PC-9 (cell line): ENCODE data around the gene PRC1. TPM values are rescaled to one million over a fixed set of nuclear protein-coding genes. Genes with fewer than 3 reads are reported as not detected.
A peak's percentile ranks its signal among the peaks of the same experiment; 100 is the strongest.

Source experiments
- BruUV-seq: library from RNA; stranded (reverse); fragments of 400-500 nt; replicated peaks from 2 replicates; lab custom pipeline; 2021; lab: Mats Ljungman, UMichigan
- CTCF ChIA-PET: fragments of 300-600 bp; sonication (Branson Sonifier 250); formaldehyde crosslinking; loops from one replicate; lab custom pipeline; 2022; ENCODE audit warnings: antibody characterized with exemption; lab: Charles Lee
- POLR2A ChIA-PET: fragments of 300-600 bp; sonication (Branson Sonifier 250); formaldehyde crosslinking; loops from one replicate; lab custom pipeline; 2022; ENCODE audit warnings: antibody characterized with exemption; ENCODE audit not compliant: unreplicated experiment; lab: Charles Lee
- DNase-seq, 2 experiments: peaks; one replicate each; pipeline versions ENCODE4 v3.0.0 to v3.0.0-alpha.2; 2015 to 2022; ENCODE audit warnings: mixed read lengths in 1 of 2
- H2AFZ ChIP-seq: fragments of 200-600 bp; sonication (generic); 2 replicates; pipeline ENCODE4 v1.8.1; 2017; ENCODE audit warnings: antibody characterized with exemption
- H3F3A ChIP-seq: fragments of 200-600 bp; sonication (generic); 2 replicates; pipeline ENCODE4 v1.8.1; 2017; ENCODE audit warnings: antibody characterized with exemption, mild to moderate bottlenecking, low read depth; ENCODE audit not compliant: insufficient read depth
- H3K27ac ChIP-seq: fragments of 200-600 bp; sonication (generic); 2 replicates; pipeline ENCODE4 v1.6.1; 2016; ENCODE audit warnings: mixed run types
- H3K27me3 ChIP-seq: fragments of 200-600 bp; sonication (generic); 2 replicates; pipeline ENCODE4 v1.6.1; 2016; ENCODE audit warnings: low read depth, mixed run types; ENCODE audit not compliant: insufficient read depth
- H3K36me3 ChIP-seq: fragments of 200-600 bp; sonication (generic); 2 replicates; pipeline ENCODE4 v1.6.1; 2016; ENCODE audit warnings: low read depth, mixed run types
- H3K4me1 ChIP-seq: fragments of 200-600 bp; sonication (generic); replicated peaks from 2 replicates; pipeline ENCODE4 v1.6.1; 2016; ENCODE audit warnings: mixed run types; ENCODE audit not compliant: insufficient read depth
- H3K4me2 ChIP-seq: fragments of 200-600 bp; sonication (generic); 2 replicates; pipeline ENCODE4 v1.6.1; 2017; ENCODE audit warnings: mixed run types
- H3K4me3 ChIP-seq: fragments of 200-600 bp; sonication (generic); 2 replicates; pipeline ENCODE4 v1.6.1; 2016; ENCODE audit warnings: mixed run types
- H3K79me2 ChIP-seq: fragments of 200-600 bp; sonication (generic); 2 replicates; pipeline ENCODE4 v1.6.1; 2017; ENCODE audit warnings: low read depth, mixed run types
- H3K9me2 ChIP-seq: fragments of 200-600 bp; sonication (generic); 2 replicates; pipeline ENCODE4 v1.8.1; 2017; ENCODE audit warnings: mild to moderate bottlenecking; ENCODE audit not compliant: insufficient read depth
- H3K9me3 ChIP-seq: fragments of 200-600 bp; sonication (generic); 2 replicates; pipeline ENCODE4 v1.8.1; 2016; ENCODE audit warnings: low read depth; ENCODE audit not compliant: insufficient read depth
- H4K20me1 ChIP-seq: fragments of 200-600 bp; sonication (generic); 2 replicates; pipeline ENCODE4 v1.8.1; 2017; ENCODE audit not compliant: insufficient read depth
- EZH2 ChIP-seq: fragments of 200-600 bp; sonication (generic); IDR thresholded peaks from 2 replicates; pipeline ENCODE4 v1.8.0; 2017; ENCODE audit warnings: antibody characterized with exemption, low read depth
- intact Hi-C: fragments of 100-400 bp; cut with micrococcal nuclease; formaldehyde crosslinking; loops from one replicate; pipeline ENCODE4 v1.10.0; 2022; ENCODE audit not compliant: unreplicated experiment
- total RNA-seq: library from RNA; stranded (reverse); gene quantifications from 2 replicates; pipeline ENCODE4 v1.2.3, GENCODE V29; 2021
- TF ChIP-seq, protein P1 (sequence below): fragments of 200-600 bp; sonication (generic); conservative IDR thresholded peaks from 2 replicates; pipeline ENCODE4 v1.6.1; 2017; ENCODE audit warnings: mixed run types, antibody characterized with exemption, mild to moderate bottlenecking, moderate library complexity

Gene PRC1
- total RNA-seq, 1 experiment from 2014 or later, result 145 TPM

DNA sequence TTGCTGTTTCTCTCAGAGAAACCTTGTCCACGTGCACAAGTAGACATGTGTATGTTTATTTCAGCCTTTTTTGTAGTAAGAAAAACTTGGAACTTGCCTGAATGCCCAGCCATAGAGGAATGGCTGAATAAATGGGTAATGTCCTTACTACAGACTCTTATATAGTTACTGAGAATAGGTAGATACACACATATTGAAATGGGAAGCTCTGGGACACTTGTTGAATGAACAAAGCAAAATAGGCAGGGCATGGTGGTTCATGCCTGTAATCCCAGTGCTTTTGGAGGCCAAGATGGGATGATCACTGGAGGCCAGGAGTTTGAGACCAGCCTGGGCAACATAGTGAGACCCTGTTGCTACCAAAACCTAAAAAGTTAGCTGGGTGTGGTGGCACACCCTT lies 57.5 kb downstream of the PRC1 start:
- peaks cover 9% of the 10 kb centered on the region; the same call in 1 of the 2 replicates for H3K36me3 ChIP-seq
- DNase-seq, result no peak
- no peaks in the 10 kb centered on the region for H3K27me3 ChIP-seq
- no peaks in the 10 kb centered on the region for H4K20me1 ChIP-seq
- peaks cover 6% of the 10 kb centered on the region; the same call in 1 of the 2 replicates for H3F3A ChIP-seq
- POLR2A ChIA-PET, result interaction anchor here (0.6 kb wide), 1 partner anchor 476 kb away, joined by 4 read pairs; no protein-coding TSS in a partner anchor
- H3K27ac ChIP-seq, result no peak overlapping the region
- intact Hi-C loops, result loop anchor here (10.0 kb wide), 1 partner anchor 452 kb away; no protein-coding TSS in a partner anchor
- no peaks in the 10 kb centered on the region for H3K9me3 ChIP-seq
- CTCF ChIA-PET, result interaction anchor here (0.6 to 0.7 kb wide), 2 partner anchors 19 to 73 kb away, joined by 3 to 10 read pairs; no protein-coding TSS in a partner anchor
- H3K4me3 ChIP-seq, result no peak overlapping the region
- TF ChIP-seq EZH2, result no peak
- TF ChIP-seq, protein P1, sequence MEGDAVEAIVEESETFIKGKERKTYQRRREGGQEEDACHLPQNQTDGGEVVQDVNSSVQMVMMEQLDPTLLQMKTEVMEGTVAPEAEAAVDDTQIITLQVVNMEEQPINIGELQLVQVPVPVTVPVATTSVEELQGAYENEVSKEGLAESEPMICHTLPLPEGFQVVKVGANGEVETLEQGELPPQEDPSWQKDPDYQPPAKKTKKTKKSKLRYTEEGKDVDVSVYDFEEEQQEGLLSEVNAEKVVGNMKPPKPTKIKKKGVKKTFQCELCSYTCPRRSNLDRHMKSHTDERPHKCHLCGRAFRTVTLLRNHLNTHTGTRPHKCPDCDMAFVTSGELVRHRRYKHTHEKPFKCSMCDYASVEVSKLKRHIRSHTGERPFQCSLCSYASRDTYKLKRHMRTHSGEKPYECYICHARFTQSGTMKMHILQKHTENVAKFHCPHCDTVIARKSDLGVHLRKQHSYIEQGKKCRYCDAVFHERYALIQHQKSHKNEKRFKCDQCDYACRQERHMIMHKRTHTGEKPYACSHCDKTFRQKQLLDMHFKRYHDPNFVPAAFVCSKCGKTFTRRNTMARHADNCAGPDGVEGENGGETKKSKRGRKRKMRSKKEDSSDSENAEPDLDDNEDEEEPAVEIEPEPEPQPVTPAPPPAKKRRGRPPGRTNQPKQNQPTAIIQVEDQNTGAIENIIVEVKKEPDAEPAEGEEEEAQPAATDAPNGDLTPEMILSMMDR, result no peak
- no peak overlapping the region for H2AFZ ChIP-seq
- no TSS peak for BruUV-seq
- no peaks in the 10 kb centered on the region for H3K9me2 ChIP-seq
- H3K4me1 ChIP-seq, result peaks cover 8% of the 10 kb centered on the region; the same call in 1 of the 2 replicates
- H3K79me2 ChIP-seq, result peaks cover 11% of the 10 kb centered on the region
- peak overlapping the region; percentile 83 for H3K4me2 ChIP-seq

DNA sequence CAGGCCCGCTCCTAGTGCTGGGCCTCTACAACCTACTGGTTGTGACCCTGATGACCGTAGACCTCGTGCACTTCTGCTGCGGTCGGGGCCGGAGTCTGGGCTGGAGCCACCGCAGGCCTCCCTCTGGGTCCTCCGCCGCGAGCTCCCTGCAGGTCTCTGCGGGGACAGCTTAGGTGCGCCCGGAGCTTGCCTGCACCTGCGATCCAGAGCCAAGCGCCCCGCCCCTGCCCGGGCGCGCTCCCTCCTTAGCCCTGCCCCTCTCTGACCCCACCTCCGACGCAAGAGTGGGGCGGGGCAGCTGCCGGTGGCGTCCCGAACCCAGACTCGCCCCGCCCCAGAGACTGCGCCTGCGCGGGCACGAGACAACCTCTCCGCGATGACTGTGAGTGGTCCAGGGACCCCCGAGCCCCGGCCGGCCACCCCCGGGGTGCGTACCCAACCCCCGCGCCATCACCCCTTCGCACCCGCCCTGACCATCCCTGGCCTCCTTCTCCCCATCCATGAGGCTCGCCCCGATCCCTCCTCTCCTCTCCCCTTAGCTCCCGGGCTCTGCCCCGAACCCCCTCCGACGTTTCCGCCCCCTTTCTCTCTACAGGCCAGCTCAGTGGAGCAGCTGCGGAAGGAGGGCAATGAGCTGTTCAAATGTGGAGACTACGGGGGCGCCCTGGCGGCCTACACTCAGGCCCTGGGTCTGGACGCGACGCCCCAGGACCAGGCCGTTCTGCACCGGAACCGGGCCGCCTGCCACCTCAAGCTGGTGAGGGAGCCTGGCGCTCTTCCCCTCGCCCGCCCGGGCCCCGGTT lies 59.2 kb downstream of the PRC1 start, which contains the start of gene UNC45A:
Gene UNC45A, plus strand, starts transcription at position 337 of the 803 bp plus-strand sequence. Its CDS starts 40 bp downstream, at position 377.
- no peaks in the 10 kb centered on the region; the same call in 1 of the 2 replicates for H3K36me3 ChIP-seq
- H3K27me3 ChIP-seq, result no peaks in the 10 kb centered on the region
- TF ChIP-seq, protein P1, result no peak
- TF ChIP-seq EZH2, result no peak
- peak within 1 kb of the TSS; percentile 83 for H3K4me2 ChIP-seq
- BruUV-seq, result no TSS peak
- intact Hi-C loops, result loop anchor here (1.0 to 10.0 kb wide), 6 partner anchors 60 to 833 kb away; partner anchors contain the start of genes BLM, IDH2 and PRC1
- CTCF ChIA-PET, result interaction anchor here (0.6 to 1.8 kb wide), 7 partner anchors 8 to 751 kb away, joined by 3 to 12 read pairs (median 8); no protein-coding TSS in a partner anchor
- no peaks in the 10 kb centered on the region for H4K20me1 ChIP-seq
- peaks cover 20% of the 10 kb centered on the region for H3K4me1 ChIP-seq
- H3K9me2 ChIP-seq, result no peaks in the 10 kb centered on the region
- no peaks in the 10 kb centered on the region for H3K9me3 ChIP-seq
- H2AFZ ChIP-seq, result peak within 1 kb of the TSS; percentile 90
- H3K27ac ChIP-seq, result no peak within 1 kb of the TSS
- POLR2A ChIA-PET, result interaction anchor here (0.6 to 1.1 kb wide), 7 partner anchors 14 to 636 kb away, joined by 3 to 9 read pairs (median 4); partner anchors contain the start of genes PRC1, RCCD1 and VPS33B
- H3F3A ChIP-seq, result peaks cover 15% of the 10 kb centered on the region; the same call in 1 of the 2 replicates
- H3K4me3 ChIP-seq, result peak within 1 kb of the TSS; percentile 89
- peak; percentile 80 to 94 for DNase-seq
- H3K79me2 ChIP-seq, result peaks cover 11% of the 10 kb centered on the region

DNA sequence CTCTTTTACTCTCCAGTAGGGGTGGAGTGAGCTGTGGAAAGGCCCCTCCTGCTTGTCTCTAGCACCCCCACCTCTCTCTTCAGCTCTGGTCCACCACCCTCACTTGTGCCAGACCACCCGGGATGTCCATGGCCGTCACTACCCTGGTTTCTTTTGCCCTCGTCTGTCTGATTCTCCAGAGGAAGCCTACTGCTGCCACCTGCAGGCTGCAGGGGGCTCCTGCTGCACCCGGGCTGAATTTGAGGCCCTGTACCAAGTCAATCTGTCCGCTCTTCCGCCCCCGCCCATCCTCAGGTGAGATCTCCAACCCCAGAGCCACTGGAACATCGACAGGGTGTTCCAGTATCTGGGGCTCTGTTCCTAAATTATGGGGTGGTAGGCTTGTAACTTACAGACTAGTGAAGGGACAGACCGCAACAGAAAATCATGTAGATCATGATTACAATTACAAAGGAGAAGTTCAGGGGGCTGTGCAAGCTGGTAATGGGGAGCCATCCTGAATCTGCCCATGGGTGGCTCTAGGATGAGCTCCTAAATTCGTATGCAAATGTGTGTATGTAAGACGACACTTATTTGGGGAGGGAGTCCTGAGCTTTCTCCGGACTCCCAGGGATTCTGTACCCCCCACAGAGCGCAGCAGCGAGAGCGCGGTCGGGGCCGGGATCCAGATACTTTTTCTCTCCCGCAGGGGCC lies 59.9 kb downstream of the PRC1 start:
- H3K4me3 ChIP-seq, result peak overlapping the region; percentile 89
- no peaks in the 10 kb centered on the region for H3K36me3 ChIP-seq
- no peak overlapping the region for H3K27ac ChIP-seq
- H3K9me3 ChIP-seq, result no peaks in the 10 kb centered on the region
- peaks cover 22% of the 10 kb centered on the region for H3K4me1 ChIP-seq
- no peaks in the 10 kb centered on the region for H3K27me3 ChIP-seq
- peaks cover 15% of the 10 kb centered on the region; the same call in 1 of the 2 replicates for H3F3A ChIP-seq
- DNase-seq, result peak; percentile 73 to 86
- H3K4me2 ChIP-seq, result peak overlapping the region; percentile 83
- H2AFZ ChIP-seq, result peak overlapping the region; percentile 90
- H3K79me2 ChIP-seq, result peaks cover 11% of the 10 kb centered on the region
- CTCF ChIA-PET, result interaction anchor here (0.5 to 1.8 kb wide), 4 partner anchors 9 to 1321 kb away, joined by 4 to 12 read pairs (median 10); no protein-coding TSS in a partner anchor
- no TSS peak for BruUV-seq
- H3K9me2 ChIP-seq, result no peaks in the 10 kb centered on the region
- no peaks in the 10 kb centered on the region for H4K20me1 ChIP-seq
- POLR2A ChIA-PET, result interaction anchor here (0.6 to 1.1 kb wide), 3 partner anchors 15 to 30 kb away, joined by 4 to 9 read pairs (median 5); partner anchors contain the start of gene RCCD1
- no peak for TF ChIP-seq EZH2
- TF ChIP-seq, protein P1, result peak; percentile 80
- intact Hi-C loops, result loop anchor here (1.0 to 10.0 kb wide), 6 partner anchors 60 to 832 kb away; partner anchors contain the start of genes BLM, IDH2 and PRC1
